ENCODE measurements around the gene TRIM5.
"Not testable (repeated sequence)": the region's sequence is repeated elsewhere in the genome, so short reads cannot be mapped to it uniquely, and the experiment has no call there.

TRIM5 gene

DNA sequence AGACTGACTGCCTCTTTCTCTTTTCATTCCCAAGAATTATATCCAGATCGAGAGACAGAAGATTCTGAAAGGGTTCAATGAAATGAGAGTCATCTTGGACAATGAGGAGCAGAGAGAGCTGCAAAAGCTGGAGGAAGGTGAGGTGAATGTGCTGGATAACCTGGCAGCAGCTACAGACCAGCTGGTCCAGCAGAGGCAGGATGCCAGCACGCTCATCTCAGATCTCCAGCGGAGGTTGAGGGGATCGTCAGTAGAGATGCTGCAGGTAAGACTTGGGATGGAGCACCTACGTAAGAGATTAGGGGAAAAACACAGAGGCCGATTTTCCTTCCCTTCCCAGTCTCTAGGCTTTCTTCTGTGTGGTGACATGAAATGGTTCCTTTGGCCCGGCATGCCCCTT is 13.4 kb upstream of the TRIM5 start:
- no peak for DNase-seq (ENCODE audit: extremely low spot score)
- CTCF ChIA-PET = interaction anchor here (1.0 to 1.5 kb wide), 2 partner anchors 9 to 98 kb away, joined by 3 to 7 read pairs; partner anchors contain the start of gene TRIM22
- TF ChIP-seq, protein P1, sequence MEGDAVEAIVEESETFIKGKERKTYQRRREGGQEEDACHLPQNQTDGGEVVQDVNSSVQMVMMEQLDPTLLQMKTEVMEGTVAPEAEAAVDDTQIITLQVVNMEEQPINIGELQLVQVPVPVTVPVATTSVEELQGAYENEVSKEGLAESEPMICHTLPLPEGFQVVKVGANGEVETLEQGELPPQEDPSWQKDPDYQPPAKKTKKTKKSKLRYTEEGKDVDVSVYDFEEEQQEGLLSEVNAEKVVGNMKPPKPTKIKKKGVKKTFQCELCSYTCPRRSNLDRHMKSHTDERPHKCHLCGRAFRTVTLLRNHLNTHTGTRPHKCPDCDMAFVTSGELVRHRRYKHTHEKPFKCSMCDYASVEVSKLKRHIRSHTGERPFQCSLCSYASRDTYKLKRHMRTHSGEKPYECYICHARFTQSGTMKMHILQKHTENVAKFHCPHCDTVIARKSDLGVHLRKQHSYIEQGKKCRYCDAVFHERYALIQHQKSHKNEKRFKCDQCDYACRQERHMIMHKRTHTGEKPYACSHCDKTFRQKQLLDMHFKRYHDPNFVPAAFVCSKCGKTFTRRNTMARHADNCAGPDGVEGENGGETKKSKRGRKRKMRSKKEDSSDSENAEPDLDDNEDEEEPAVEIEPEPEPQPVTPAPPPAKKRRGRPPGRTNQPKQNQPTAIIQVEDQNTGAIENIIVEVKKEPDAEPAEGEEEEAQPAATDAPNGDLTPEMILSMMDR (IDR thresholded peaks at IDR 0.05; ENCODE audit: control extremely low read depth, extremely low read depth, low read depth, missing control alignments) = no peak
- POLR2A ChIA-PET = no interaction called here

DNA sequence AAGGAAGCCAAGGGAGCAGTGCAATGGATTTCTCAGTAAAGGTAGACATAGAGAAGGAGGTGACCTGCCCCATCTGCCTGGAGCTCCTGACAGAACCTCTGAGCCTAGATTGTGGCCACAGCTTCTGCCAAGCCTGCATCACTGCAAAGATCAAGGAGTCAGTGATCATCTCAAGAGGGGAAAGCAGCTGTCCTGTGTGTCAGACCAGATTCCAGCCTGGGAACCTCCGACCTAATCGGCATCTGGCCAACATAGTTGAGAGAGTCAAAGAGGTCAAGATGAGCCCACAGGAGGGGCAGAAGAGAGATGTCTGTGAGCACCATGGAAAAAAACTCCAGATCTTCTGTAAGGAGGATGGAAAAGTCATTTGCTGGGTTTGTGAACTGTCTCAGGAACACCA is 11.3 kb upstream of the TRIM5 start:
- POLR2A ChIA-PET = interaction anchor here (0.8 kb wide), 1 partner anchor 12 kb away, joined by 3 read pairs; the partner anchor contains the start of gene TRIM5
- CTCF ChIA-PET = interaction anchor here (1.3 to 1.5 kb wide), 2 partner anchors 11 to 90 kb away, joined by 3 to 5 read pairs; partner anchors contain the start of gene TRIM5
- no peak for DNase-seq (ENCODE audit: extremely low spot score)
- TF ChIP-seq, protein P1 (IDR thresholded peaks at IDR 0.05; ENCODE audit: control extremely low read depth, extremely low read depth, low read depth, missing control alignments) = no peak

DNA sequence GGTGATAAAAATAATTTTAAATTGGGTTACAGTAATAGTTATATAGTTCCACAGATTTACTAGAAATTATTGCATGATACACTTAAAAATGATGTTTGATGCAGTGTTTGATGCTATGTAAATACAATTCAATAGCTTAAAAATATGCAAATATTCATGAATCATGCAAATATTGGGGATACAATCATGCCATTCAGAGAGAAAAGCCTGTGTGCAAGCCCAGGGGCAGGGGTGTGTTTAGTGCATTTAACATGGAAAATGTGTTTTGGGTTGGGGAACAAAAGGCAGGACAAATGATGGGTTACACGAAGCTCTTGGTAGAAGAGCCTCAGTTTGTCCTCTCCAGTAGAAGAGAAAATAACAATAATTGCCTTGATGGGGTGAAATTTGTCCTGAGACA is 10.7 kb upstream of the TRIM5 start:
- DNase-seq (ENCODE audit: extremely low spot score) = no peak
- ChIA-PET CTCF (interaction anchor here (1.0 to 2.4 kb wide), 3 partner anchors 11 to 89 kb away, joined by 3 to 14 read pairs (median 5); partner anchors contain the start of genes TRIM34 and TRIM5), POLR2A (interaction anchor here (0.8 to 1.1 kb wide), 2 partner anchors 11 to 64 kb away, joined by 3 to 4 read pairs; partner anchors contain the start of gene TRIM5)
- TF ChIP-seq, protein P1 (IDR thresholded peaks at IDR 0.05; ENCODE audit: control extremely low read depth, extremely low read depth, low read depth, missing control alignments) = no peak

DNA sequence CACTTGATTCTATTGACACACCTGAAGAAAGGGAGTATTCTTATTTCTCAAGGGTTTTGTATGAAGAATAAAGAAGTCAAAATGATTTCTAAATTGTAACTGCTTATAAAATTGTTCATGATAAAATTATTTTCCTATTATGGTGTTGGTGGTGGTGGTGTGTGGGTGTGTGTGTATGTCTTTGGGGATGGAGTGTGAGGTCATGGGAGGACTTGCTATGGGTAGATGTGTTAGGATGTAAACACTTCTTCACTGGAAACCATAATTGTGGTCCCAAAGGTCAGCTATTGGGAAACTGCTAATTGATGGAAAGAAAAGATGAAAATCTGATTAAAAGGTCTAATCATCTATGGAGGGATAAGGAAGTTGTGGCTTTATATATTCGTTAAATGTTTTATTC is 9.8 kb upstream of the TRIM5 start:
- POLR2A ChIA-PET = no interaction called here
- TF ChIP-seq, protein P1 (IDR thresholded peaks at IDR 0.05; ENCODE audit: control extremely low read depth, extremely low read depth, low read depth, missing control alignments) = no peak
- DNase-seq (ENCODE audit: extremely low spot score) = no peak
- CTCF ChIA-PET = interaction anchor here (1.0 to 2.4 kb wide), 3 partner anchors 8 to 70 kb away, joined by 3 to 14 read pairs (median 3); partner anchors contain the start of genes TRIM34 and TRIM5

DNA sequence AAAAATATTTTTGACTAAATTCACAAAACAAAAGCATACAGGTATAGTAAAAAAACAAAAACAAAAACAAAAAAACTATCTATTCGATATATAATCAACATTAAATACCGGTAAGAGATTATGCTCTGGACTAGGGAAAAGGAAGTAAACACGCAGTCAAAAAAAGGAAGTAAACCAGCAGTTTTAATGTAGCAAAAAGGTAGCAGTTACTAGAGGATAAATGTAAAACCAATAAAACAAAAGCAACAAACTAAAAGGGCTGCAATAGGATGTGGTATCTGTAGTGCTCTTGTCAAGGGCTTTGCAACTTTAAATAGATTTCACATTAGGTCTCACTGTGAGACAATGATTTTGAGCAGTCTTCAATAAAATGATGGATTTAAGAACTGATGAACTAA is 7.1 kb upstream of the TRIM5 start:
- CTCF ChIA-PET = no interaction called here
- no peak for DNase-seq (ENCODE audit: extremely low spot score)
- TF ChIP-seq, protein P1 (IDR thresholded peaks at IDR 0.05; ENCODE audit: control extremely low read depth, extremely low read depth, low read depth, missing control alignments) = no peak
- POLR2A ChIA-PET = no interaction called here

DNA sequence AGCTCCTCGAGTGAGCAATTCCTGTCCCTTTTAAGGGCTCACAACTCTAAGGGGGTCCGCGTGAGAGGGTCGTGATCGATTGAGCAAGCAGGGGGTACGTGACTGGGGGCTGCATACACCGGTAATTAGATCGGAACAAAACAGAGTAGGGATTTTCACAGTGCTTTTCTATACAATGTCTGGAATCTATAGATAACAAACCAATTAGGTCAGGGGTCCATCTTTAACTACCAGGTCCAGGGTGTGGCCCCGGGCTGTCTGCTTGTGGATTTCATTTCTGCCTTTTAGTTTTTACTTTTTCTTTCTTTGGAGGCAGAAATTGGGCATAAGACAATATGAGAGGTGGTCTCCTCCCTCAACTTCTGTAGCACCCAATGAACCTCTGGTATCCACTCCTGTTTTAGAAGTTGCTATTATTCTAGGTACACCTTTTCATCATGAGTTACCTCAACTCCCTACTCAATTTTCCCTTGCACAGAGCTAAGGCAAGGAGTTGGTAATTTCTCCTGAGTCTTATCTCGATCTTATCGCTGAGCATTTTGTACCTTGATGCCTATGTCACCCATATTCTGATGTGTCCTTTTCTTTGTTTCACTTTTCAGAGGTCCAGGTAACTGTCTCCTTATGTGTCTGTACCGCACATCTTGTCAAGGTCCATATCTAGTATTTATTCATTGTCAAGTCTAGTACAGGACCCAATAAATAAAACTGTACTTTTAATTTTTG is 6.5 kb upstream of the TRIM5 start:
- ChIA-PET CTCF (interaction anchor here (0.9 to 2.6 kb wide), 5 partner anchors 12 to 92 kb away, joined by 3 to 15 read pairs (median 4); no protein-coding TSS in a partner anchor), POLR2A (interaction anchor here (0.6 to 0.9 kb wide), 2 partner anchors 9 to 12 kb away, joined by 5 to 8 read pairs; no protein-coding TSS in a partner anchor)
- DNase-seq (ENCODE audit: extremely low spot score) = not testable (repeated sequence)

DNA sequence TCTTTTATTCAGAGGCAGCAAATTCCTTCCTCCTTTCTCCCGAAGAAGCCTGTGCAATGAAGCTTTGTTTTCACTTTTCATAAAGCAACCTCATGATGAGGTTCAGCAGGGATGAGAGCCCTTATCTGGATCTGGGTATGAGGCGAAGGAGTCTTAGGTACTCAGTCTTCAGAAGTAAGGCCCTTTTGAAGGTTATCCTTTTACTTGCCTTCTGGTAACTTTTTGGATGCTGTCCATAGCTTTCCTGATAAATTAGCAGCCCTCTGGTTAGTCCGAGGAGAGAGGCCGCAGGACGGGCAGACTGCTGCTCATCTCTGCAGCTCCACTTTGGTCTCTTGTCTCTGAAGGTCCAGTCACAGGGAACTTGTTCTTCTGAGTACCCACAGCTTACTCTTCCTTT is 5.9 kb upstream of the TRIM5 start:
- CTCF ChIA-PET = interaction anchor here (0.9 to 2.6 kb wide), 5 partner anchors 13 to 92 kb away, joined by 3 to 15 read pairs (median 4); no protein-coding TSS in a partner anchor

More for the DNA sequence above, 5.9 kb upstream of the TRIM5 start:
- TF ChIP-seq, protein P1 (IDR thresholded peaks at IDR 0.05; ENCODE audit: control extremely low read depth, extremely low read depth, low read depth, missing control alignments) = no peak
- POLR2A ChIA-PET = interaction anchor here (0.9 kb wide), 1 partner anchor 9 kb away, joined by 8 read pairs; no protein-coding TSS in a partner anchor
- no peak for DNase-seq (ENCODE audit: extremely low spot score)
